ENCODE data around the gene ZNF385D.

DNA sequence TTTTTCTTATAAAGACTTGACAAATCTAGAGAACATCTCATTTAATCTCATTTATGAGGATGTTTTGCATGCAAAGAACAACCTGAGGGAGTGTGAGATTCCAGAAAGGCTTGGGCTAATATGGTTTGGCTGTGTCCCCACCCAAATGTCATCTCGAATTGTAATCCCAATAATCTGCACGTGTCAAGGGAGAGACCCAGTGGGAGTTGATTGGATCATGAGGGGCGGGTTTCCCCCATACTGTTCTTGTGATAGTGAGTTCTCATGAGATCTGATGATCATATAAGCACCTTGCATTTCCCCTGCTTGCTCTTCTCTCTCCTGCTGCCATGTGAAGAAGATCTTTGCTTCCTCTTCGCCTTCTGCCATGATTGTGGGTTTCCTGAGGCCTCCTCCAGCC lies 103.0 kb downstream of the ZNF385D start:
- TF ChIP-seq TEAD2 (CRISPR knock-in tag; IDR thresholded peaks at IDR 0.05) (no peak), ZNF235 (CRISPR knock-in tag; IDR thresholded peaks at IDR 0.05; ENCODE audit: borderline replicate concordance) (no peak), ZFP37 (CRISPR knock-in tag; IDR thresholded peaks at IDR 0.05; ENCODE audit: borderline replicate concordance) (no peak), ZNF432 (CRISPR knock-in tag; IDR thresholded peaks at IDR 0.05; ENCODE audit: borderline replicate concordance) (no peak), FOXM1 (CRISPR knock-in tag; IDR thresholded peaks at IDR 0.05) (no peak), RFXAP (CRISPR knock-in tag; IDR thresholded peaks at IDR 0.05; ENCODE audit: borderline replicate concordance) (no peak), CTCF (CRISPR knock-in tag; IDR thresholded peaks at IDR 0.05) (no peak), REST (IDR thresholded peaks at IDR 0.05; ENCODE audit: borderline replicate concordance in 1 of 2, low read depth in 1 of 2, low read length in 2 of 2) (no peak), HDAC2 (CRISPR knock-in tag; IDR thresholded peaks at IDR 0.05) (no peak), POLR2A (IDR thresholded peaks at IDR 0.05; ENCODE audit: insufficient read depth in 1 of 2, low read depth in 2 of 2, low read length in 2 of 2) (no peak), SMC3 (IDR thresholded peaks at IDR 0.05; ENCODE audit: low read length) (no peak), EHMT2 (IDR thresholded peaks at IDR 0.05; ENCODE audit: borderline replicate concordance, low read depth, low read length) (no peak), JUN (CRISPR knock-in tag; IDR thresholded peaks at IDR 0.05) (no peak), CREB1 (IDR thresholded peaks at IDR 0.05) (no peak), CREB1 (CRISPR knock-in tag; IDR thresholded peaks at IDR 0.05) (no peak)

Measured in HepG2 (cell line).